ENCODE data around the gene FMN2. TPM values are rescaled to one million over a fixed set of nuclear protein-coding genes. Genes with fewer than 3 reads are reported as not detected.

FMN2 gene
- total RNA-seq, 1 experiment from 2014 or later, result not detected

- no peak overlapping the region for H3K4me2 ChIP-seq
Observed at GRCh38 chr1:240387051-240387450, 295.4 kb downstream of the FMN2 start.

GRCh38 chr1:240391660-240392260 lies 300.1 kb downstream of the FMN2 start:
- Histone ChIP-seq H2AFZ (no peak overlapping the region), H3K27ac (no peak overlapping the region), H4K20me1 (ENCODE audit: insufficient read depth) (no peaks in the 10 kb centered on the region), H3K4me1 (replicated peaks; ENCODE audit: insufficient read depth) (no peaks in the 10 kb centered on the region), H3K79me2 (ENCODE audit: low read depth) (no peaks in the 10 kb centered on the region), H3K27me3 (ENCODE audit: insufficient read depth, low read depth) (peaks cover 11% of the 10 kb centered on the region), H3F3A (ENCODE audit: insufficient read depth, low read depth) (no peaks in the 10 kb centered on the region), H3K36me3 (ENCODE audit: low read depth) (no peaks in the 10 kb centered on the region), H3K9me3 (ENCODE audit: insufficient read depth, low read depth) (no peaks in the 10 kb centered on the region), H3K4me2 (no peak overlapping the region), H3K4me3 (no peak overlapping the region), H3K9me2 (ENCODE audit: insufficient read depth) (no peaks in the 10 kb centered on the region)
- no peak for DNase-seq
- intact Hi-C loops (cut with micrococcal nuclease; ENCODE audit: unreplicated experiment), result no loop called here
- TF ChIP-seq CTCF (conservative IDR thresholded peaks at IDR 0.05) (no peak), EZH2 (IDR thresholded peaks at IDR 0.05; ENCODE audit: low read depth) (no peak)
- ChIA-PET POLR2A (ENCODE audit: unreplicated experiment) (no interaction called here), CTCF (no interaction called here)
- BruUV-seq (replicated peaks), result no TSS peak

More at GRCh38 chr1:240387051-240387450, 295.4 kb downstream of the FMN2 start:
- TF ChIP-seq EZH2 (IDR thresholded peaks at IDR 0.05; ENCODE audit: low read depth) (no peak), CTCF (conservative IDR thresholded peaks at IDR 0.05) (no peak)
- H3K36me3 ChIP-seq (ENCODE audit: low read depth), result no peaks in the 10 kb centered on the region
- no peak overlapping the region for H3K4me3 ChIP-seq
- H3K9me2 ChIP-seq (ENCODE audit: insufficient read depth), result no peaks in the 10 kb centered on the region
- ChIA-PET POLR2A (ENCODE audit: unreplicated experiment) (no interaction called here), CTCF (no interaction called here)
- BruUV-seq (replicated peaks), result no TSS peak
- intact Hi-C loops (cut with micrococcal nuclease; ENCODE audit: unreplicated experiment), result no loop called here
- H2AFZ ChIP-seq, result no peak overlapping the region
- no peak overlapping the region for H3K27ac ChIP-seq
- H3K27me3 ChIP-seq (ENCODE audit: insufficient read depth, low read depth), result peaks cover 11% of the 10 kb centered on the region
- H4K20me1 ChIP-seq (ENCODE audit: insufficient read depth), result no peaks in the 10 kb centered on the region
- no peak for DNase-seq
- H3K4me1 ChIP-seq (replicated peaks; ENCODE audit: insufficient read depth), result no peaks in the 10 kb centered on the region
- H3K9me3 ChIP-seq (ENCODE audit: insufficient read depth, low read depth), result no peaks in the 10 kb centered on the region
- no peaks in the 10 kb centered on the region for H3F3A ChIP-seq (ENCODE audit: insufficient read depth, low read depth)
- no peaks in the 10 kb centered on the region for H3K79me2 ChIP-seq (ENCODE audit: low read depth)

- Histone ChIP-seq H3K9me2 (ENCODE audit: insufficient read depth) (no peaks in the 10 kb centered on the region), H3K27ac (no peak overlapping the region), H3K9me3 (ENCODE audit: insufficient read depth, low read depth) (no peaks in the 10 kb centered on the region), H3K4me1 (replicated peaks; ENCODE audit: insufficient read depth) (no peaks in the 10 kb centered on the region), H3K79me2 (ENCODE audit: low read depth) (no peaks in the 10 kb centered on the region), H3K27me3 (ENCODE audit: insufficient read depth, low read depth) (peaks cover 4% of the 10 kb centered on the region), H3F3A (ENCODE audit: insufficient read depth, low read depth) (no peaks in the 10 kb centered on the region), H3K36me3 (ENCODE audit: low read depth) (no peaks in the 10 kb centered on the region), H3K4me3 (no peak overlapping the region), H4K20me1 (ENCODE audit: insufficient read depth) (no peaks in the 10 kb centered on the region), H3K4me2 (no peak overlapping the region), H2AFZ (no peak overlapping the region)
- CTCF ChIA-PET, result no interaction called here
- intact Hi-C loops (cut with micrococcal nuclease; ENCODE audit: unreplicated experiment), result no loop called here
- no peak for DNase-seq
- POLR2A ChIA-PET (ENCODE audit: unreplicated experiment), result no interaction called here
- BruUV-seq (replicated peaks), result no TSS peak
- TF ChIP-seq CTCF (conservative IDR thresholded peaks at IDR 0.05) (no peak), EZH2 (IDR thresholded peaks at IDR 0.05; ENCODE audit: low read depth) (no peak)
Observed at GRCh38 chr1:240394353-240394752, 302.7 kb downstream of the FMN2 start.
